Neural crest cell (in vitro differentiated cells): ENCODE results near the gene LLGL2. TPM values are rescaled to one million over a fixed set of nuclear protein-coding genes. Genes with fewer than 3 reads are reported as not detected.

Source experiments
- DNase-seq: peaks from one replicate; pipeline ENCODE4 v3.0.0; 2021; ENCODE audit warnings: low read depth, mixed read lengths, low spot score
- H3K27ac Mint-ChIP-seq: one replicate; pipeline ENCODE4 v1.8.0; 2021; ENCODE audit warnings: mild to moderate bottlenecking, mixed read lengths; ENCODE audit not compliant: unreplicated experiment
- H3K27me3 Mint-ChIP-seq: 2 replicates; pipeline ENCODE4 v1.8.0; 2021; ENCODE audit warnings: low read depth, mild to moderate bottlenecking, mixed read lengths
- H3K36me3 Mint-ChIP-seq: 2 replicates; pipeline ENCODE4 v1.8.0; 2021; ENCODE audit warnings: low read depth, mild to moderate bottlenecking, mixed read lengths
- H3K4me1 Mint-ChIP-seq: 2 replicates; pipeline ENCODE4 v1.8.0; 2021; ENCODE audit warnings: mixed read lengths
- H3K4me3 Mint-ChIP-seq: one replicate; pipeline ENCODE4 v1.8.0; 2021; ENCODE audit warnings: mild to moderate bottlenecking, mixed read lengths
- H3K9me3 Mint-ChIP-seq: 2 replicates; pipeline ENCODE4 v1.8.0; 2021; ENCODE audit warnings: mixed read lengths
- total RNA-seq: library from RNA; stranded (reverse); gene quantifications from 2 replicates; pipeline ENCODE4 v1.2.1, GENCODE V29; 2021
- TF ChIP-seq, protein P1 (sequence below): fragments of 200-600 bp; sonication (generic); conservative IDR thresholded peaks from 2 replicates; pipeline ENCODE4 v1.5.0; 2021; ENCODE audit warnings: antibody characterized with exemption, mild to moderate bottlenecking

The LLGL2 gene
- total RNA-seq, 1 donor from 2014 or later, result 3.4 TPM

DNA sequence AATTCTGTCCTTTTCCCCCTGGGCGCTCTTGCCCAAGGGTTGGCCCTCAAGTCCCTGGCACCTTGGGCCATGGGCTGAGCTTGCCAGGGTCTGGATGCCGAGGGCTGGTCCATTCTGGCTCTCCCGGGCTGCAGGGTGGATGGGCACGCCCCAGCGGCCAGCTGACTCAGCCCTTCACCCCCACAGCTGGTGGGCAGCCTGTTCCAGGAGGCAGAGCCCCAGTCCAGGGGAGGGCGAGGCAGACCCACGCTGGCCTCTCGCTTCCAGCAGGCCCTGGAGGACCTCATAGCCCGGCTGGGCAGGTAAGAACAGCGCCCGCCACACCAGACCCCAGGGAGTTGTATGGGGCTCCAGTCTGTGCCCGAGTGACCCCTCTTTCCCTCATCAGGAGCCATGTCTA lies 77.1 kb downstream of the LLGL2 start:
- TF ChIP-seq, protein P1, sequence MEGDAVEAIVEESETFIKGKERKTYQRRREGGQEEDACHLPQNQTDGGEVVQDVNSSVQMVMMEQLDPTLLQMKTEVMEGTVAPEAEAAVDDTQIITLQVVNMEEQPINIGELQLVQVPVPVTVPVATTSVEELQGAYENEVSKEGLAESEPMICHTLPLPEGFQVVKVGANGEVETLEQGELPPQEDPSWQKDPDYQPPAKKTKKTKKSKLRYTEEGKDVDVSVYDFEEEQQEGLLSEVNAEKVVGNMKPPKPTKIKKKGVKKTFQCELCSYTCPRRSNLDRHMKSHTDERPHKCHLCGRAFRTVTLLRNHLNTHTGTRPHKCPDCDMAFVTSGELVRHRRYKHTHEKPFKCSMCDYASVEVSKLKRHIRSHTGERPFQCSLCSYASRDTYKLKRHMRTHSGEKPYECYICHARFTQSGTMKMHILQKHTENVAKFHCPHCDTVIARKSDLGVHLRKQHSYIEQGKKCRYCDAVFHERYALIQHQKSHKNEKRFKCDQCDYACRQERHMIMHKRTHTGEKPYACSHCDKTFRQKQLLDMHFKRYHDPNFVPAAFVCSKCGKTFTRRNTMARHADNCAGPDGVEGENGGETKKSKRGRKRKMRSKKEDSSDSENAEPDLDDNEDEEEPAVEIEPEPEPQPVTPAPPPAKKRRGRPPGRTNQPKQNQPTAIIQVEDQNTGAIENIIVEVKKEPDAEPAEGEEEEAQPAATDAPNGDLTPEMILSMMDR, result no peak
- DNase-seq, result no peak
- no peak overlapping the region for H3K4me3 Mint-ChIP-seq
- H3K36me3 Mint-ChIP-seq, result no peaks in the 10 kb centered on the region
- H3K27me3 Mint-ChIP-seq, result no peaks in the 10 kb centered on the region
- H3K27ac Mint-ChIP-seq, result no peak overlapping the region
- no peaks in the 10 kb centered on the region for H3K9me3 Mint-ChIP-seq
- H3K4me1 Mint-ChIP-seq, result no peaks in the 10 kb centered on the region

DNA sequence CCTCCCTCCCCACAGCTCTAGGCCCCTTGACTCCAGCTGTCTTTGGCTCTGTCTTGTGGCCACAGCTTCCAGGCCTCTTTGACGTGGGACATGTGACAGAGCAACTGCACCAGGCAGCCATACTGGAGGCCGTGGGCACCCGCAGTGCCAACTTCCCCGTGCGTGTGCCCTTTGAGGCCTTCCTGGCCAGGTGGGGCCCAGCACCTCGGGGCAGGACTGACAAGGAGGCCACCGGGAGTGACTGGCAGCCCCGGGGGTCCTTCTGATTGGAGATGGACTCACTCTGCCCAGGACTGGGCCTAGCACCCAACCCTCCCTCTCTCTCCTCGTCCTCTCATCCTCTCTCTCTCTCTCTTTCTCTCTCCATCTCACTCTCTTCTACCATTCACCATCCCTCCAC lies 77.6 kb downstream of the LLGL2 start:
- no peak for DNase-seq
- TF ChIP-seq, protein P1, result no peak
- Mint-ChIP-seq H3K27ac (peak overlapping the region; percentile 68), H3K27me3 (no peaks in the 10 kb centered on the region), H3K9me3 (no peaks in the 10 kb centered on the region), H3K4me1 (no peaks in the 10 kb centered on the region), H3K36me3 (no peaks in the 10 kb centered on the region), H3K4me3 (no peak overlapping the region)

DNA sequence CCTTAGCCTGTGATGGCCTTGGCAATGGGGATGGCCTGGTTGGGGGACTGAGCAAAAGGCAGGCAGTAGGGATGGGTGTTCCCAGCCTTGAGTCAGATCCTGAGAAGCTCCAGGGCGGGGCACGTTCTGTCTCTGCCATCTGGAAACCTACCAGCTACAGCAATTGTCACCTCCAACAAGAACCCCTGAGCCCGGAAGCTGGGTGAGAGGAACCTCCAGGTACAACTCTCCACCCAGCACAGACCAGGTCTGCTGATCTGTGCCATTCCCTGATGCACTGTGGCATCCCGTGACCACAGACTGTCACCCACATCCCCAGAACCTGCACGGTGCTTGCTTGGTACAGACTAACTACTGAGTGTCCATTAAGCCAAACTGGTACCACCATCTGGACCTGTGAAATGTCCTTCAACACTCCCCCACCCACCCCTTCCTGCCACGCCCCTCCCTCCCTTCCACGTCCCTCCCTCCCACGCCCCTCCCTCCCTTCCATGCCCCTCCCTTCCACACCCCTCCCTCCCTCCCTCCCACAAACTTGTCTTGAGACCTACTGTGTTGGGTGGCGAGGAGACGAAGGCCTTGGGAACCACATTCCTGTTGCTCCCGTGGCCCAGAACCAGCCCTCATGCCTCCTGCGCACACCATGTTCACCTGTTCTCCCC lies 78.7 kb downstream of the LLGL2 start:
- Mint-ChIP-seq H3K4me1 (no peaks in the 10 kb centered on the region), H3K27ac (no peak overlapping the region), H3K4me3 (no peak overlapping the region), H3K27me3 (no peaks in the 10 kb centered on the region), H3K9me3 (no peaks in the 10 kb centered on the region), H3K36me3 (no peaks in the 10 kb centered on the region)
- TF ChIP-seq, protein P1, result no peak
- DNase-seq, result no peak

DNA sequence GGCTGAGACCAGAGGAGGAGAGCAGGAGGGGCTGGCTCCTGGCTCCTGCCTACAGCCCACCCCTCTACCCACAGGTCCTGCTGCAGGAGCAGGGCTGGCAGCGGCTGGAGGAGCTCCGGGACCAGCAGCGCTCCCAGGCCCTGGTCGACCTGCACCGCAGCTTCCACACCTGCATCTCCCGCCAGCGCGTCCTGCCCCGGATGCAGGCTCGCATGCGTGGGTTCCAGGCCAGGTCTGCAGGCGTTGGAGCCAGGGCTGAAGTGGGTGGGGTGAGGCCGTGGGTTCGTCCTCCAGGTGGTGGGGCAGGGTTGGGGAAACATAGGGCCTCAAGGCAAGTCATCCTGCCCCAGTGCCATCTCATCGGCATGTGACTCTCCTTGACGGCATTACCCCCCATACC lies 80.3 kb downstream of the LLGL2 start:
- H3K27me3 Mint-ChIP-seq, result no peaks in the 10 kb centered on the region
- TF ChIP-seq, protein P1, result no peak
- H3K9me3 Mint-ChIP-seq, result no peaks in the 10 kb centered on the region
- H3K36me3 Mint-ChIP-seq, result no peaks in the 10 kb centered on the region
- H3K4me1 Mint-ChIP-seq, result no peaks in the 10 kb centered on the region
- H3K27ac Mint-ChIP-seq, result no peak overlapping the region
- DNase-seq, result no peak
- no peak overlapping the region for H3K4me3 Mint-ChIP-seq

DNA sequence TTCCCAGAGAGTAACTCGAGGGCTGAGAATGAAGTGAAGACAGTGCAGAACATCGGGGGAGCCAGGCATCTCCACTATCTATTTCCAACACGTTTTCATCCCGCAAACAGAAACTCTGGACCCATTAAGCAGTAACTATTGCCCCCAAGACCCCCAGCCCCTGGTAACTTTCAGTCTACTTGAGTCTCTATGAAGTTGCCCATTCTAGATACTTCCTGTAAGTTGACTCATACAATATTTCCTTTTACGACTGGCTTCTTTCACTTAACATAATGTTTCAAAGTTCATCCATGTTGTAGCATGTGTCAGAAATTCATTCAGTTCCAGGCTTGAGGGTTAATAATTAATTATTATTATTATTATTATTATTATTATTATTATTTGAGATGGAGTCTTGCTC lies 81.6 kb downstream of the LLGL2 start:
- TF ChIP-seq, protein P1, result no peak
- no peak for DNase-seq
- H3K36me3 Mint-ChIP-seq, result no peaks in the 10 kb centered on the region
- no peaks in the 10 kb centered on the region for H3K9me3 Mint-ChIP-seq
- no peaks in the 10 kb centered on the region for H3K27me3 Mint-ChIP-seq
- H3K27ac Mint-ChIP-seq, result no peak overlapping the region
- no peak overlapping the region for H3K4me3 Mint-ChIP-seq
- H3K4me1 Mint-ChIP-seq, result no peaks in the 10 kb centered on the region
